ENCODE measurements around the gene PTK7.

- TF ChIP-seq POLR2A (IDR thresholded peaks at IDR 0.05): no peak
- no peak for TF ChIP-seq CTCF (IDR thresholded peaks at IDR 0.05)
Observed at GRCh38 chr6:43050981-43051380, 25.1 kb upstream of the PTK7 start.

Data from Peyer's patch (tissue), 4 donors.